SIG-M5 treated with dmso at 0.1 percent for 504 hours (cell line): Measurements from ENCODE around the gene BLOC1S6.
A peak's percentile ranks its signal among the peaks of the same experiment; 100 is the strongest.

Experiments
- DNase-seq: peaks from one replicate; lab custom pipeline; 2025; ENCODE audit not compliant: unreplicated experiment; lab: John Stamatoyannopoulos, UW

Gene BLOC1S6

GRCh38 chr15:45587863-45588170 lies 638 bp downstream of the BLOC1S6 start:
- DNase-seq: no peak

DNA sequence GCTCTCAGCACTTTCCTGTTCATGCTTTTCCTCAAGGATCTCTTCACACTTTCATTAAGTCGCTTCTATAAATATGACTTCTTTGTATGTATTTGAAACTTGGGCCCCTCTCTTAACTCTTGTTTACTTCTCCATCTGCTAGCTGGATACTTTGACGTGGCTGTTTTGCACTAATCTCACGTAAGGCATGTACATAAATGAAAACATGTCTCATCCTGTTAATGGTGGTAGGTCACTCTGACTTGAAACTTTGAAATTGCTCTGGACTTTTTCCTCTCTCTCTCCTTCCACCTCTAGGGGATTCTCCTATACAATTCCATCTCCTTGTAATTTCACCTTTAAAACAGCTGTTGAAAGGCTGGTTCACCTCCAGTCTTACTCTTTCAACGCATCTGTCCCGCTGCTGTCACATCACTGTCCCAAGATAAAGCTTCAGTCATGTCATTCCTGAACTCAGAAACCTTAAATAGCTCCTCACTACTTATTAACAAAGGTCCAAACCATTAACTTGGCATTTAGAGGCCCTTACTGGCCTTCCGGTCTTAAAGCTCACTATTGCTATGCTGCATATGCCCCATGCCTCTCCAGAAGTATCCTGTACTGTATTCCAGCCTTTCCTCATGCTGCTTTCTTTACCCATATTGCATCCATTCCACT lies 1.2 kb downstream of the BLOC1S6 start:
- DNase-seq: no peak

DNA sequence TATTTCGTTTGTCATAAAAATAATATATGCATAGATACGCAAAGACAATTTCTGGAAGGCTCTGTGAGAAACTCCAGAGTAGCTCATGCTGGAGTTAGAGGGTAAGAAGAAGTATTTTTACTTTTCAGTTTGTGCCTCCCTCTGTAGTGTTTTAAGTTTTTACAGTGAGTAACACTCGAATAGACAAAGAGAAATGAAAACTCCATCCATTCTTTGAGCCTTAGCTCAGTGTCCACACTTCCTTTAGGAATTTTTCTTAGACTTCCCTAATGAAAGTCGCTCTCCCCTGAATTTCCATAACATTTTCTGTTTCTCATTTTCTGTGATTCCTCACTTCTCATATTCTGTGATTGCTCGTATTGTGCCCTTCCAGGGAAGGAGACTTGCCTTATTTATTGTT lies 2.1 kb downstream of the BLOC1S6 start:
- DNase-seq: no peak

DNA sequence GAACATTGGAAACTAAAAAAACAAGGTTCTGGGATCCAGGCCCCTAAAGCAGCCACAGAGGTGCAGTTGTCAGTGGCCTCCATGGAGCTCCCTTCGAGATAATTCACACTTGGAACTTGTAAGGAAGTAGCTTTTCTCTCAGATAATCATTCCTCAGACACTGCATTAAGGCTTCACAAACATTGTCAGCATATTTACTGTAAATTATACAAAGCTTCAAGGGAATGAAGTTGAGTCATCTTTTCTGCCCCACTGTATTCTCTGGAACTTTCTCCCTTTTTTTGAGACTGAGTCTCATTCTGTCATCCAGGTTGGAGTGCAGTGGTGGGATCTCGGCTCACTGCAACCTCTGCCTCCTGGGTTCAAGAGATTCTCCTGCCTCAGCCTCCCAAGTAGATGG lies 7.1 kb downstream of the BLOC1S6 start:
- no peak for DNase-seq

- no peak for DNase-seq
These were observed 7.8 kb downstream of the BLOC1S6 start for GRCh38 chr15:45594835-45595530.

DNA sequence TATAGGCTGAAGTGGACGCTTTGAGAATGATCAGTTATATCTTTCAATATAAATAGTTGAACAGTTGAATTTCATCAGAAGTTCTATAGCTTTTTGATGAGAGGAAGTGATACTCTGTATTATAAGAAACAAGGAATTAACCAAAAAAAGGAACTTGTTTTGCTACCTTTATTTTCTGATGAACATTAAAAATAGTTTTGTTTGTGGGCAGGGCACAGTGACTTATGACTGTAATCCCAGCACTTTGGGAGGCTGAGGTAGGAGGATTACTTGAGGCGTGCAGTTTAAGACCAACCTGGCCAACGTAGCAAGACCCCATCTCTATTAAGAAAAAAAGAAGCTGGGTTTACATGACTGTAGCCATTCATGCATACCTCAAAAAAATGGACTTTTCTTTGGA lies 16.7 kb downstream of the BLOC1S6 start:
- DNase-seq: peak; percentile 57

DNA sequence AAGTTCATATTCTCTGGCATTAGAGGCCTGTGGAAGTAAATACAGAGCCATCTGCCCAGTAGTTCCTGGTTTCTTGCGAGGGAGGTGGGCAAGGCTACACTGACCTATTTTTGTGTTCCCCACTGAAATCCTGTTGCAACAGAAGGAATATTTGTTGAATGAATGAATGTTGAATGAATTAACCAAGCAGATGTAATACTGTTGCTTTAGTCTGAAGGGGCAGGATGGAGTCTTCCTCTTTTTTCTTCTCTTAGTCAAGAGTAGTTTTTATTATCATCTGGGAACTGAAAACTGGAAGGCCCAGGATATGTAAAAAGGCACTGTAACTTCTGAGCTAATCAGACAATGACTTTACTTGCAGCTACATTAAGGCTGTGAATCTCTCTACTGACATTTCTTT lies 17.1 kb downstream of the BLOC1S6 start:
- DNase-seq: peak; percentile 89

- peak; percentile 57 for DNase-seq
These were observed 19.2 kb downstream of the BLOC1S6 start for GRCh38 chr15:45606413-45606812.

DNA sequence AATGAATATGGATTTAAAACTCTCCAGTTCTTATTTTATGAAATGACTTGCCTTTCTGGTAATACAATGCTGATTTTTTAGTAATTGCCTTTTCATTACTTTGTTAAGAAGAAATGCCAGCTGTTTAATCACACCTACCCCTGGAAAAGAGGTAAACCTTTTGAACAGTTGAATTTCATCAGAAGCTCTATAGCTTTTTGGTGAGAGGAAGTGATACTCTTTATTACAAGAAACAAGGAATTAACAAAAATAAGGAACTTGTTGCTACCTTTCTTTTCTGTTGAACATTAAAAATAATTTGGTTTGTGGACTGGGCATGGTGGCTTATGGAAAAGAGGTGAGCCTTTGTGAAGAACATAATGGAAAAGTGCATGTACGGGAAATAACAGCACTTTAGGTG lies 19.7 kb downstream of the BLOC1S6 start:
- peak; percentile 55 for DNase-seq

DNA sequence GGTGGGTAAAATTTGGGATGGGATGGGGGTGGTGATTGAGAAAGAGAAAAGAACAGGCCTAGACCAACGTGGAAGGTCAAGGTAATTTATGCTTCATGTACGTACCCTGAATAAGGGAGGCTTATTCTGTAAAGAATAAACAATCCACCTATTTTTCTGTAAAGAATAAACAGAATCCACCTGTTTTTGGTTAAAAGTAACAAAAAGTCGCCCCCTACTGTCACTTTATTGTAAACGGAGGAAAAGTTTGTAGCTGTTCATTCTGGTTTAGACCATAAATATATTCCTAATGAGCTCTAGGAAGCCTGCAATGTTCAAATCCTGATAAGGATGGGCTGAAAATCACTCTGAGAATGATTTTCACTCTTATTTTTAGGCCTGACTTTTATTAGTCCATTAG lies 24.1 kb downstream of the BLOC1S6 start:
- no peak for DNase-seq

- DNase-seq: no peak
These were observed 25.7 kb downstream of the BLOC1S6 start for GRCh38 chr15:45612790-45613415.

- no peak for DNase-seq
These were observed 29.7 kb downstream of the BLOC1S6 start for GRCh38 chr15:45616901-45617323.

- no peak for DNase-seq
These were observed 31.6 kb downstream of the BLOC1S6 start for GRCh38 chr15:45618813-45619212.

DNA sequence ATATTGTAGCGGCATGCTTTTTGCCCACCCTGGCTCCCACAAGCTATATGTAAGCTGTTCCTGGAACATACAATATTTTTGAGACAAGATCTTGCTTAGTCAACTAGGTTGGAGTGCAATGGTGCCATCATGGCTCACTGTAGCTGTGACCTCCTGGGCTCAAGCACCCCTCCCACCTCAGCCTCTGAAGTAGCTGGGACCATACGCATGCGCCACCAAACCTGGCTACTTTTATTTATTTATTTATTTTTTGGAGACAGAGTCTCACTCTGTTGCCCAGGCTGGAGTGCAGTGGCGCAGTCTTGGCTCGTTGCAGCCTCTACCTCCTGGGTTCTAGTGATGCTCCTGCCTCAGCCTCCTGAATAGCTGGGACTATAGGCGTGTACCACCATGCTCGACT lies 41.0 kb downstream of the BLOC1S6 start:
- DNase-seq: no peak

- DNase-seq: no peak
These were observed 43.9 kb downstream of the BLOC1S6 start for GRCh38 chr15:45630917-45631691.

DNA sequence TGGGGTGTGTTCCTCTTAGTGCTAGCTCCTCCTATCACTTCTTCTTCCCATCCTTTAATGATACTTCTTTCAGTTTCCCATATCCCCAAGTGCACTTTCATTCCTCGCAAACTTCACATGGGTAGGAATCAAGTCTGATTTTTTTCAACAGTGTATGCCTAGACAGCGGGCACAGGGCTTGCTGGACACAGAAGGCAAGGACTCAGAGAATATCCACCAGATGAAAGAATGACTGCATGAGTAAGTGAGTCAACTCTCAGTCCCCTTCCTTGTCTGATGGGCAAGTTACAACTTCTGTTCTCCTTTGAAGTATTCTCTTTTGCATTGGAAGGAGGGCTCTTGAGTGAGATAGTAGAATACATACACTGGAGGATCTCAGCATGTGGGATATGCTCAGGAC lies 44.6 kb downstream of the BLOC1S6 start:
- DNase-seq: no peak

- DNase-seq: peak; percentile 64
These were observed 47.4 kb downstream of the BLOC1S6 start, which contains the start of gene SQOR for GRCh38 chr15:45634432-45635190. TSS of gene SQOR (plus strand) at chr15:45635029. CDS start at chr15:45658924, 23,895 bp downstream.

DNA sequence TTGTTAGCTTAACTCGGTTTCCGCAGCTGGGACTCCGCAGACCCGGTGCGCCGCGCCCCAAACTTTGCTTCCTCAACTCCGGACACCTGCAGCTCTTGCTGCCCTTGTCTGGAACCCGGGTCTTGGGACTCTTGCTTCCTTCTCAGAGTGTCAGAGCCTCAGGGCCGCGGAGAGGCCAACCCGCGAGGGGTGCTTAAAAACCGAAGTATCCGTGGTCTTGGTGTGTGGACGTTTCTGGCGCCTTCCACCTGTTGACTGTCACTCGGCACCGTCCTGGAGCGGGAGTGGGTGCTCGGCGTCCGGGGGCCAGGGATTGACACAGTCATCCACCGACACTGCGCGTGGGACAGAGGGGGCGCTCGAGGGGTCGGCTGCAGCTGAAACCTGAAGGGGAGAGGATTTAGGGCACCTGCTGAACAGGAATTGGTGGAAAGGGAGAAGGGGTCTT lies 48.0 kb downstream of the BLOC1S6 start:
- peak; percentile 64 for DNase-seq

DNA sequence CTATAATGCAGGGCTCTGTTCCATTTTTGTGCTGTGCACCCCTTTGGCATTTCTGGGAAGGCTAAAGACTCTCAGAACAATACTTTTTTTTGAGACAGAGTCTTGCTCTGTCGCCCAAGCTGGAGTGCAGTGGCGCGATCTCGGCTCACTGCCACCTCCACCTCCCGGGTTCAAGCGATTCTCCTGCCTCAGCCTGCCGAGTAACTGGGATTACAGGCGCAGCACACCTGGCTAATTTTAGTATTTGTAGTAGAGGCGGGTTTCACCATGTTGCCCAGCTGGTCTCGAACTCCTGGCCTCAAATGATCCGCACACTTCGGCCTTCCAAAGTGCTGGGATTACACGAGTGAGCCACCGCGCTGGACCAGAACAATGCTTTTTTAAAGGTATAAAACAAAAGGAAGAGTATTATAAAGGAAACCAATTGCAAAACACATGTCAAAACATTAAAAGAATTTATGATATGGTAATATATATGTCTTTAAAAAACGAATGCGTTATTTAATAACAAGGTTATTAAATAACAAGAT lies 48.6 kb downstream of the BLOC1S6 start:
- no peak for DNase-seq

DNA sequence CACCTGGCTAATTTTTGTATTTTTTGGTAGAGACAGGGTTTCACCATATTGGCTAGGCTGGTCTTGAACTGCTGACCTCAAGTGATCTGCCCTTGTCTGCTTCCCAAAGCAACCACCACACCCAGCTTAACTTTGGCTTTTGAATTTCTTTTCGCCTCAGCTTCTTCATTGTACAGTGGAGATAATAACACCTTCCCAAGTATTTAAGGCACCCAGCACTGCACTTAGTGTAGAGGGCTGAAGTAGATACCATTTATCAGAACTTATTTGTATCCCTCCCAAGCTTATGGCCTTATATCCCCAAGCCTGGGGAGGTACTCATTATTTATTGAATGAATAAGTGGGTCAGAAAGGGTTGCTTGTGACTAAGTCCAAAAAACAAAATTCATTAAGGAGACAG lies 50.0 kb downstream of the BLOC1S6 start:
- no peak for DNase-seq
